Measurements from ENCODE around the gene FOXD4L3.
"Not testable (repeated sequence)": the region's sequence is repeated elsewhere in the genome, so short reads cannot be mapped to it uniquely, and the experiment has no call there.

FOXD4L3 gene

GRCh38 chr9:68302567-68302966 lies at the start of gene FOXD4L3:
FOXD4L3 (plus strand) TSS chr9:68302867; CDS start chr9:68302952, 85 bp downstream.
- not testable (repeated sequence) for H3K36me3 ChIP-seq (ENCODE audit: control insufficient read depth in 1 of 2, insufficient read depth in 2 of 2, low read length in 2 of 2); H3K4me3 ChIP-seq (ENCODE audit: low read depth in 1 of 2, low read length in 2 of 2); H3K27ac ChIP-seq (ENCODE audit: low read length); H3K27me3 ChIP-seq (ENCODE audit: low read depth, low read length); H3K9me3 ChIP-seq (ENCODE audit: control insufficient read depth in 1 of 2, low read length in 2 of 2); H3K4me1 ChIP-seq (ENCODE audit: control insufficient read depth in 1 of 2, insufficient read depth in 2 of 2, low read length in 2 of 2)

- not testable (repeated sequence) for H3K4me1 ChIP-seq (ENCODE audit: control insufficient read depth in 1 of 2, insufficient read depth in 2 of 2, low read length in 2 of 2); H3K27me3 ChIP-seq (ENCODE audit: low read depth, low read length); H3K27ac ChIP-seq (ENCODE audit: low read length); H3K36me3 ChIP-seq (ENCODE audit: control insufficient read depth in 1 of 2, insufficient read depth in 2 of 2, low read length in 2 of 2); H3K9me3 ChIP-seq (ENCODE audit: control insufficient read depth in 1 of 2, low read length in 2 of 2); H3K4me3 ChIP-seq (ENCODE audit: low read depth in 1 of 2, low read length in 2 of 2)
These were observed 21.6 kb upstream of the FOXD4L3 start for GRCh38 chr9:68281041-68281440.

DNA sequence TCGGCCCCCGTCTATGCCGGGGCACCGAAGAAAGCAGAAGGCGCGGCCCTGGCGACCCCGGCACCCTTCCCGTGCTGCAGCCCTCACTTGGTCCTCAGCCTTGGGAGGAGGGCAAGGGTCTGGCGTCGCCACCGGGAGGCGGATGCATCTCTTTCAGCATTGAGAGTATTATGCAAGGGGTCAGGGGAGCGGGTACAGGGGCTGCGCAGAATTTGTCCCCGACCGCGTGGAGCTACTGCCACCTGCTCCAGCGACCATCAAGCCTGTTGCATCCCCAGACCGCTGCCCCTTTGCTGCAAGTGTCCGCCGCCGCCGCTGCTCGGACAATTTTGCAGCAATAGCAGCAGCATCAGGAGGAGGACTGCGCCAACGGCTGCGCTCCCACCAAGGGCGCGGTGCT lies 1.1 kb downstream of the FOXD4L3 start:
- not testable (repeated sequence) for H3K27me3 ChIP-seq (ENCODE audit: low read depth, low read length); H3K9me3 ChIP-seq (ENCODE audit: control insufficient read depth in 1 of 2, low read length in 2 of 2); H3K4me1 ChIP-seq (ENCODE audit: control insufficient read depth in 1 of 2, insufficient read depth in 2 of 2, low read length in 2 of 2); H3K27ac ChIP-seq (ENCODE audit: low read length); H3K4me3 ChIP-seq (ENCODE audit: low read depth in 1 of 2, low read length in 2 of 2); H3K36me3 ChIP-seq (ENCODE audit: control insufficient read depth in 1 of 2, insufficient read depth in 2 of 2, low read length in 2 of 2)

DNA sequence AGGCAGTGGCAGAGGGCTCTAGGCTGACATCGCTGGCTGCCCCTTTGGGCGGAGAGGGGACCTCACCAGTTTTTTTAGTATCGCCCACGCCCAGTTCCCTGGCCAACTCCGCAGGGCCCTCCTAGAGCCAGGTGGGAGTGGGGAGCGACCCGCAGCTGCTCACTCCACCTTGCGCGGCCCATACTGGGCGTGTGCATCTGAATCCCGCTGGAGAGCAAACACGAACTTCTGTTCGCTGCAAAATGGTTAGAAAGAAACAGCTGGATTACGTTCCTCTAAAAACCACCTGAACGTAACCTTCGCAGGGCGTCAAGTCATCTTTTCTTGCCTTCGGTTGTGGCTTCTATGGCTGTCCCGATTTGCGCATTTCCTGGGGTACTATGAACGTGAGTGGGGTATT lies 1.5 kb downstream of the FOXD4L3 start:
- H3K9me3 ChIP-seq (ENCODE audit: control insufficient read depth in 1 of 2, low read length in 2 of 2); H3K4me1 ChIP-seq (ENCODE audit: control insufficient read depth in 1 of 2, insufficient read depth in 2 of 2, low read length in 2 of 2); H3K27ac ChIP-seq (ENCODE audit: low read length); H3K4me3 ChIP-seq (ENCODE audit: low read depth in 1 of 2, low read length in 2 of 2); H3K36me3 ChIP-seq (ENCODE audit: control insufficient read depth in 1 of 2, insufficient read depth in 2 of 2, low read length in 2 of 2); H3K27me3 ChIP-seq (ENCODE audit: low read depth, low read length): not testable (repeated sequence)

DNA sequence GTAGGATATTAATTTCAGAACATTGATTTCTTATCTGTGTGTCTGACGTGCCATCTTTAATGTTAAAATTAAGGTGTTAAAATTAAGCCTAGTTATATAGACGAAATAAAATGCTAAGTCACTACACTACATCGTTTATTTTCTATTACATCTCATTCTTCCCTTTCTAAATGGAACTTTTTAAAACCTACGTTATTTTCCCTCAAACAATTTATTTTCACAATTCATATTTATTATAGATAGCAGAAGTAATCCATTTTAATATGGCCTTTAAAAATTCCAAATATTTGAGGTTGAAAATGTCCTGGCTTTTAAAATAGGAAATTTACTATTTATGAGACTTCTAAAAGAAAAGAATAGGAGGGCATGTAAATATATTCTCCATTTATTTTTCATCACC lies 2.1 kb downstream of the FOXD4L3 start:
- not testable (repeated sequence) for H3K9me3 ChIP-seq (ENCODE audit: control insufficient read depth in 1 of 2, low read length in 2 of 2); H3K4me3 ChIP-seq (ENCODE audit: low read depth in 1 of 2, low read length in 2 of 2); H3K36me3 ChIP-seq (ENCODE audit: control insufficient read depth in 1 of 2, insufficient read depth in 2 of 2, low read length in 2 of 2); H3K4me1 ChIP-seq (ENCODE audit: control insufficient read depth in 1 of 2, insufficient read depth in 2 of 2, low read length in 2 of 2); H3K27me3 ChIP-seq (ENCODE audit: low read depth, low read length); H3K27ac ChIP-seq (ENCODE audit: low read length)

- not testable (repeated sequence) for H3K27me3 ChIP-seq (ENCODE audit: low read depth, low read length); H3K9me3 ChIP-seq (ENCODE audit: control insufficient read depth in 1 of 2, low read length in 2 of 2); H3K36me3 ChIP-seq (ENCODE audit: control insufficient read depth in 1 of 2, insufficient read depth in 2 of 2, low read length in 2 of 2); H3K4me1 ChIP-seq (ENCODE audit: control insufficient read depth in 1 of 2, insufficient read depth in 2 of 2, low read length in 2 of 2); H3K27ac ChIP-seq (ENCODE audit: low read length); H3K4me3 ChIP-seq (ENCODE audit: low read depth in 1 of 2, low read length in 2 of 2)
These were observed 3.1 kb downstream of the FOXD4L3 start for GRCh38 chr9:68305680-68306285.

- not testable (repeated sequence) for H3K9me3 ChIP-seq (ENCODE audit: control insufficient read depth in 1 of 2, low read length in 2 of 2); H3K4me3 ChIP-seq (ENCODE audit: low read depth in 1 of 2, low read length in 2 of 2); H3K4me1 ChIP-seq (ENCODE audit: control insufficient read depth in 1 of 2, insufficient read depth in 2 of 2, low read length in 2 of 2); H3K27me3 ChIP-seq (ENCODE audit: low read depth, low read length); H3K36me3 ChIP-seq (ENCODE audit: control insufficient read depth in 1 of 2, insufficient read depth in 2 of 2, low read length in 2 of 2); H3K27ac ChIP-seq (ENCODE audit: low read length)
These were observed 3.8 kb downstream of the FOXD4L3 start for GRCh38 chr9:68306391-68306964.

DNA sequence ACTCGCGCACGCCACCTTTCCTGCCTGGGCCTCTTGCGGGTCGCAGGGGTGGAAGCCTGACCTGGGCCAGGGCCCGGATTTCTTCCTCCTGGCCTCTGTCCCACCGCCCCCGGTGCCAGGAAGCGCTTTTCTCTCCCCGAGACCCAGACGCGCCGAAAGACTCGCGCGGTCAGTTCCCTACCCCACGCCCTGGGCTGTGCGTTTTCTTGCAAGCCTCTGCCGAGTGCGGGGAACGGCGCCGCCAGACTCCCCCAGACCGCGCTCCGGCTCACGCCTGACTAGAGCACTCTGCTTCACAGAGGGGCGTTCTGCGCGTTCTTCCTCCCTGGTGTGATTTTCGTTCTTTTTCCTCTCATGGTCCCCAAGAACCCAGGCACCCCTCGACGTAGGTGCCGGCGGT lies 4.5 kb downstream of the FOXD4L3 start:
- not testable (repeated sequence) for H3K9me3 ChIP-seq (ENCODE audit: control insufficient read depth in 1 of 2, low read length in 2 of 2); H3K4me1 ChIP-seq (ENCODE audit: control insufficient read depth in 1 of 2, insufficient read depth in 2 of 2, low read length in 2 of 2); H3K27me3 ChIP-seq (ENCODE audit: low read depth, low read length); H3K27ac ChIP-seq (ENCODE audit: low read length); H3K36me3 ChIP-seq (ENCODE audit: control insufficient read depth in 1 of 2, insufficient read depth in 2 of 2, low read length in 2 of 2); H3K4me3 ChIP-seq (ENCODE audit: low read depth in 1 of 2, low read length in 2 of 2)

DNA sequence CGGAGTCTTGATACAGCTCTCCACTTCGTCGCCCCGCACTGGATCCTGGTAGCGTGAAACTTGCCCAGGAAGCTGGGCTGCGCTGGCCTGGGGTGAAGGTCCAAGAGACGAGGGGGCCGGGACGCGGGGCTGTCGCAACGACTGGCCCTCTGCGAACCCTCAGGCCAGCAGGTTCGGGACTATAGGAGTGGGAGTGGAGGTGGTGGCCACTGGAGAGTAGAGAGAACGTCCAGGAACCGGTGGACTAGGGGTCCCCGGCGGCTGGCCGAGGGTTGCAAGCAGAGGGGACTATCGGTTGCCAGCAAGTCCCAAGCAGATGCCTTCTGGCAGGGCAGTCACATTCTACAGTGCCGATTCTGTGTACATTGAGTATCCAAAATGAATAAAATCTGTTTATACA lies 5.0 kb downstream of the FOXD4L3 start:
- H3K27ac ChIP-seq (ENCODE audit: low read length); H3K4me3 ChIP-seq (ENCODE audit: low read depth in 1 of 2, low read length in 2 of 2); H3K27me3 ChIP-seq (ENCODE audit: low read depth, low read length); H3K36me3 ChIP-seq (ENCODE audit: control insufficient read depth in 1 of 2, insufficient read depth in 2 of 2, low read length in 2 of 2); H3K9me3 ChIP-seq (ENCODE audit: control insufficient read depth in 1 of 2, low read length in 2 of 2); H3K4me1 ChIP-seq (ENCODE audit: control insufficient read depth in 1 of 2, insufficient read depth in 2 of 2, low read length in 2 of 2): not testable (repeated sequence)

DNA sequence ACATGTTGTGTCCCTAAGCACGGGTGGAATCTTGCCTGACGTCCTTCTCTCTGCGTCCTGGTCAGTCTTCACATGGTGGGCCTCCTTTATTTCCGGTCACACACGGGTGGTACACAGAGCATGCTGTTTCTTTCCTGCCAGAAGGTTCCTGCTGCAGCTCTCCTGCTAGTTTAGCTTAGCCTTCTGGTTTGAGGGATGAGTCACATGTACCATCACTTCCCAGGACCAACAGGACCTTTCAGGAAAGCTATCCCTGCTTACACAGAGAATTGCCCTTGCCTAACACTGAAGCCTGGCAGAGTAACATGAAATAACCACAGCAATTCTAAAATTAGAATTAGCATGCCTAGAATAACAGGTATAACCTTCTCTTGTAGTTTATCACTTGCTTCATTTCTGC lies 8.5 kb downstream of the FOXD4L3 start:
- not testable (repeated sequence) for H3K4me3 ChIP-seq (ENCODE audit: low read depth in 1 of 2, low read length in 2 of 2); H3K9me3 ChIP-seq (ENCODE audit: control insufficient read depth in 1 of 2, low read length in 2 of 2); H3K36me3 ChIP-seq (ENCODE audit: control insufficient read depth in 1 of 2, insufficient read depth in 2 of 2, low read length in 2 of 2); H3K27ac ChIP-seq (ENCODE audit: low read length); H3K4me1 ChIP-seq (ENCODE audit: control insufficient read depth in 1 of 2, insufficient read depth in 2 of 2, low read length in 2 of 2); H3K27me3 ChIP-seq (ENCODE audit: low read depth, low read length)

DNA sequence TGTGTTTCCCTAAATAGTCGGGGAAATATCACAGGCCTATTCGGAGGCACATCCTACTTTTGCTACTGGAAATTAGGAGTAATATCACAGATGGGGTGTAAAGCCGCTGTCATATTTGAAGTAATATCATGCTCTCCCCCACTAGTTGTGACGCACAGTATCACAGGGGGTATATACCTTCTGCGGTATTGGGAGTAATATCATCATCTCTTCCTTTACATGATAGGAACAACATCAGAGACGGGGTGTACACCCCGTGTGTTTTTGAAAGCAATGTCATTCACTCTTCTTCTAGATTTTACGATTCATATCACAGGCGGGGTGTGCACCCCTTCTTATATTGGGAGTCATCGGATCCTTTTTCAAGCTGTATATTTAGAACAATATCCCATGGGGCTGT lies 15.5 kb downstream of the FOXD4L3 start:
- H3K27ac ChIP-seq (ENCODE audit: low read length); H3K9me3 ChIP-seq (ENCODE audit: control insufficient read depth in 1 of 2, low read length in 2 of 2); H3K4me1 ChIP-seq (ENCODE audit: control insufficient read depth in 1 of 2, insufficient read depth in 2 of 2, low read length in 2 of 2); H3K36me3 ChIP-seq (ENCODE audit: control insufficient read depth in 1 of 2, insufficient read depth in 2 of 2, low read length in 2 of 2); H3K27me3 ChIP-seq (ENCODE audit: low read depth, low read length); H3K4me3 ChIP-seq (ENCODE audit: low read depth in 1 of 2, low read length in 2 of 2): not testable (repeated sequence)

- not testable (repeated sequence) for H3K36me3 ChIP-seq (ENCODE audit: control insufficient read depth in 1 of 2, insufficient read depth in 2 of 2, low read length in 2 of 2); H3K27ac ChIP-seq (ENCODE audit: low read length); H3K4me1 ChIP-seq (ENCODE audit: control insufficient read depth in 1 of 2, insufficient read depth in 2 of 2, low read length in 2 of 2); H3K4me3 ChIP-seq (ENCODE audit: low read depth in 1 of 2, low read length in 2 of 2); H3K9me3 ChIP-seq (ENCODE audit: control insufficient read depth in 1 of 2, low read length in 2 of 2); H3K27me3 ChIP-seq (ENCODE audit: low read depth, low read length)
These were observed 21.1 kb downstream of the FOXD4L3 start for GRCh38 chr9:68323749-68324148.

Data from muscle layer of duodenum (tissue), 2 donors.